ENCODE measurements around the gene TRHDE. TPM values are rescaled to one million over a fixed set of nuclear protein-coding genes. Genes with fewer than 3 reads are reported as not detected.

Gene TRHDE
- total RNA-seq, 1 experiment from 2014 or later, result 16.5 TPM

DNA sequence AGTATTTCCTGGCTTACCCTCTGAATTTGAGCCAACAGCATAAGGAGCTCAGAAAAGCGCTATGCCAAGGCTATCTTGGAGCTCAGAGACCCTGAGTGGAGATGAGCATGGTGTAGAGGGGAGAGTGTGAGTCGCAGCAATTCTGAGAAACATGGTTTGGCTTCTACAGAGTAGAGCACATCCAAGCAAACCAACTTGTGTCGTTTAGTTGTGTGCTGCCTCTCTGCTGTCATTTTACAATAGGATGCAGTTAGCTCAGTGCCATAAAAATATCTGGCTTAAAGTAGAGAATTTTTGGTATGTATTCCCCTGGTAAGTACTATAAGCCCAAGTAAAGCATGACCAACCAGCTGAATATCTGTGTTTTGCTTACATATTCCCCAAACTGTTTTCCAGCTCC lies 249.2 kb downstream of the TRHDE start:
- ATAC-seq (no peak), DNase-seq (no peak)
- intact Hi-C loops (cut with micrococcal nuclease), result no loop called here
- Histone ChIP-seq H3F3A (ENCODE audit: low read length, unreplicated experiment) (no peaks in the 10 kb centered on the region), H3K9me2 (replicated peaks; ENCODE audit: low read length) (no peaks in the 10 kb centered on the region), H3K27ac (ENCODE audit: low read length) (no peak overlapping the region), H3K36me3 (ENCODE audit: low read depth, low read length) (no peaks in the 10 kb centered on the region), H3K9ac (ENCODE audit: low read length) (no peak overlapping the region), H3K4me3 (ENCODE audit: low read length) (no peak overlapping the region), H3K27me3 (ENCODE audit: low read length) (no peaks in the 10 kb centered on the region), H3K4me2 (ENCODE audit: low read length) (no peak overlapping the region), H3K79me2 (ENCODE audit: low read length) (no peaks in the 10 kb centered on the region), H2AFZ (ENCODE audit: low read length) (no peak overlapping the region), H3K9me3 (ENCODE audit: low read length) (no peaks in the 10 kb centered on the region), H3K4me1 (ENCODE audit: insufficient read depth, low read length) (no peaks in the 10 kb centered on the region), H4K20me1 (ENCODE audit: low read length) (no peaks in the 10 kb centered on the region)
- no TSS peak for BruUV-seq (replicated peaks)
- ChIA-PET CTCF (interaction anchor here (0.5 kb wide), 1 partner anchor 111 kb away, joined by 3 read pairs; no protein-coding TSS in a partner anchor), POLR2A (ENCODE audit: unreplicated experiment) (no interaction called here)
- no peak for TF ChIP-seq EZH2 (IDR thresholded peaks at IDR 0.05; ENCODE audit: low read length, unreplicated experiment)
- TF ChIP-seq CTCF (conservative IDR thresholded peaks at IDR 0.05; ENCODE audit: low read depth, low read length), result no peak
- TF ChIP-seq EZH2phosphoT487 (IDR thresholded peaks at IDR 0.05; ENCODE audit: borderline replicate concordance, low read length), result no peak

DNA sequence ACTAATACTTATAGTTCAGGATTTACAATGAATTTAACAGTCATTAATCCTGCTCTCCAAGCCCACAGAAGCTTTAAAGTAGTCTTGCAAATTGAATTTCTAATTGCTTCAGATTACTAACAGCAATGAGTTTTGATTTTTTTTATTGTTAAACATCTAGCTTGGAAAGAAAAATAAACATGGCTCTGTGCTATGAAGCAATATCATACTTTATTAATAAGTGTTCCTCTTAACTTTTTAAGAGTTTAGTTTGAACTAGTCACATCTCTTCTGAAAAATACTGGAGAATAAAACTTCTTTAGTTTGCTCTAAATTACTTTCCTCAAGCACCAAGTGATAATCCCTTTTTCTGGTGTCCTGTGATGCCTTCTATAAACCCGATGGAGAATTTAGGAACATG lies 250.2 kb downstream of the TRHDE start:
- no peak overlapping the region for H3K27ac ChIP-seq (ENCODE audit: low read length)
- no peaks in the 10 kb centered on the region for H3K36me3 ChIP-seq (ENCODE audit: low read depth, low read length)
- no peak overlapping the region for H2AFZ ChIP-seq (ENCODE audit: low read length)
- no peaks in the 10 kb centered on the region for H3K9me2 ChIP-seq (replicated peaks; ENCODE audit: low read length)
- H3K4me3 ChIP-seq (ENCODE audit: low read length), result no peak overlapping the region
- DNase-seq, result no peak
- no peaks in the 10 kb centered on the region for H3K9me3 ChIP-seq (ENCODE audit: low read length)
- ChIA-PET POLR2A (ENCODE audit: unreplicated experiment) (no interaction called here), CTCF (no interaction called here)
- no peaks in the 10 kb centered on the region for H3K27me3 ChIP-seq (ENCODE audit: low read length)
- no TSS peak for BruUV-seq (replicated peaks)
- no peaks in the 10 kb centered on the region for H3K4me1 ChIP-seq (ENCODE audit: insufficient read depth, low read length)
- H3K9ac ChIP-seq (ENCODE audit: low read length), result no peak overlapping the region
- ATAC-seq, result no peak
- no peaks in the 10 kb centered on the region for H3F3A ChIP-seq (ENCODE audit: low read length, unreplicated experiment)
- H3K4me2 ChIP-seq (ENCODE audit: low read length), result no peak overlapping the region
- no peaks in the 10 kb centered on the region for H4K20me1 ChIP-seq (ENCODE audit: low read length)
- TF ChIP-seq CTCF (conservative IDR thresholded peaks at IDR 0.05; ENCODE audit: low read depth, low read length), result no peak
- TF ChIP-seq EZH2phosphoT487 (IDR thresholded peaks at IDR 0.05; ENCODE audit: borderline replicate concordance, low read length), result no peak
- TF ChIP-seq EZH2 (IDR thresholded peaks at IDR 0.05; ENCODE audit: low read length, unreplicated experiment), result no peak
- no peaks in the 10 kb centered on the region for H3K79me2 ChIP-seq (ENCODE audit: low read length)
- intact Hi-C loops (cut with micrococcal nuclease), result no loop called here

DNA sequence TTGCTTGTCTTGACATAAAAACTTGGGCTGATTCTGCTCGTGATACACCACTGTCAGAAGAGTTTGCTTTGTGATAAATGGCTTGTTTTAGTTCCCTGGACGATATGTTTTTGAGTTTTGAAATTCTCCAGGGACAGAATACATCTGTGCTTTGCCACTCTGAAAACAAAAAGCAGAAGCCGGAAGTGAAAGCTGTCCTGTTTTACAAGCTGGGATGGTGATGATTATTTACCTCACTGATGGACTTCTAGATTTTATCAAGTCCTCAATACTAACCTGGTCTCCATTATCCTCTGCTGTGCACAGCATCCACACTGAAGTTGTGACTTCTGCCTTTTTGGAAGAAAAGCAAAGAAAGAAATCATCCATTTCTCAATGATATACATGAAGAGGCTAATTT lies 251.6 kb downstream of the TRHDE start:
- Histone ChIP-seq H3K4me1 (ENCODE audit: insufficient read depth, low read length) (no peaks in the 10 kb centered on the region), H3K27ac (ENCODE audit: low read length) (no peak overlapping the region), H4K20me1 (ENCODE audit: low read length) (no peaks in the 10 kb centered on the region), H3K9me3 (ENCODE audit: low read length) (no peaks in the 10 kb centered on the region), H3F3A (ENCODE audit: low read length, unreplicated experiment) (no peaks in the 10 kb centered on the region), H3K9me2 (replicated peaks; ENCODE audit: low read length) (no peaks in the 10 kb centered on the region), H3K9ac (ENCODE audit: low read length) (no peak overlapping the region), H3K36me3 (ENCODE audit: low read depth, low read length) (no peaks in the 10 kb centered on the region), H3K27me3 (ENCODE audit: low read length) (no peaks in the 10 kb centered on the region), H3K4me3 (ENCODE audit: low read length) (no peak overlapping the region), H3K79me2 (ENCODE audit: low read length) (no peaks in the 10 kb centered on the region), H2AFZ (ENCODE audit: low read length) (no peak overlapping the region), H3K4me2 (ENCODE audit: low read length) (no peak overlapping the region)
- DNase-seq (no peak), ATAC-seq (no peak)
- ChIA-PET POLR2A (ENCODE audit: unreplicated experiment) (no interaction called here), CTCF (no interaction called here)
- intact Hi-C loops (cut with micrococcal nuclease), result no loop called here
- BruUV-seq (replicated peaks), result no TSS peak
- TF ChIP-seq EZH2phosphoT487 (IDR thresholded peaks at IDR 0.05; ENCODE audit: borderline replicate concordance, low read length), result no peak
- no peak for TF ChIP-seq EZH2 (IDR thresholded peaks at IDR 0.05; ENCODE audit: low read length, unreplicated experiment)
- TF ChIP-seq CTCF (conservative IDR thresholded peaks at IDR 0.05; ENCODE audit: low read depth, low read length), result no peak
